HG02763 (cell line): ENCODE measurements around the gene CFAP58.

ENCODE experiments used
- ATAC-seq: cut with Tn5 transposase; IDR thresholded peaks from one replicate; pipeline ENCODE4 v1.9.1; 2021; ENCODE audit warnings: mild to moderate bottlenecking, moderate library complexity; ENCODE audit not compliant: unreplicated experiment

Gene CFAP58

GRCh38 chr10:104353325-104354048 is at the start of gene CFAP58:
Gene CFAP58 (plus strand): TSS chr10:104353833. CDS start chr10:104353898, 65 bp downstream.
- peak; percentile 62 for ATAC-seq

- ATAC-seq = no peak
Observed at GRCh38 chr10:104304356-104304745, 49.3 kb upstream of the CFAP58 start.

GRCh38 chr10:104304927-104305326 is 48.7 kb upstream of the CFAP58 start:
- ATAC-seq = no peak

- ATAC-seq = no peak
Observed at GRCh38 chr10:104306897-104307296, 46.7 kb upstream of the CFAP58 start.

- no peak for ATAC-seq
Observed at GRCh38 chr10:104307576-104308438, 45.8 kb upstream of the CFAP58 start.

GRCh38 chr10:104308439-104308903 is 45.2 kb upstream of the CFAP58 start:
- ATAC-seq = peak; percentile 71

GRCh38 chr10:104309980-104310978 is 43.4 kb upstream of the CFAP58 start:
- ATAC-seq = no peak

- no peak for ATAC-seq
Observed at GRCh38 chr10:104311184-104311720, 42.4 kb upstream of the CFAP58 start.

- no peak for ATAC-seq
Observed at GRCh38 chr10:104314591-104315485, 38.8 kb upstream of the CFAP58 start.

GRCh38 chr10:104315486-104315921 is 38.1 kb upstream of the CFAP58 start:
- ATAC-seq = no peak

GRCh38 chr10:104316321-104317099 is 37.1 kb upstream of the CFAP58 start:
- ATAC-seq = no peak

- no peak for ATAC-seq
Observed at GRCh38 chr10:104317269-104317710, 36.3 kb upstream of the CFAP58 start.

GRCh38 chr10:104317726-104318299 is 35.8 kb upstream of the CFAP58 start:
- no peak for ATAC-seq

GRCh38 chr10:104318326-104318725 is 35.3 kb upstream of the CFAP58 start:
- no peak for ATAC-seq

- ATAC-seq = no peak
Observed at GRCh38 chr10:104318810-104319741, 34.6 kb upstream of the CFAP58 start.

GRCh38 chr10:104321226-104321625 is 32.4 kb upstream of the CFAP58 start:
- no peak for ATAC-seq
